HepG2 (cell line): ENCODE results near the gene GADD45B. TPM values are rescaled to one million over a fixed set of nuclear protein-coding genes. Genes with fewer than 3 reads are reported as not detected.

ENCODE experiments used
- CEBPG ChIP-seq: IDR thresholded peaks from 2 replicates; pipeline ENCODE4 v1.6.1; 2016
- EED ChIP-seq: sonication (generic); formaldehyde crosslinking; IDR thresholded peaks from 2 replicates; pipeline ENCODE4 v1.5.0; 2020; ENCODE audit warnings: mild to moderate bottlenecking, missing genetic modification reagents
- HES4 ChIP-seq: sonication (generic); formaldehyde crosslinking; IDR thresholded peaks from 2 replicates; pipeline ENCODE4 v1.9.0; 2021; ENCODE audit warnings: mild to moderate bottlenecking, missing genetic modification reagents, borderline replicate concordance
- IKZF1 ChIP-seq: fragments of 450-650 bp; IDR thresholded peaks from 2 replicates; pipeline ENCODE4 v1.7.1; 2016
- KLF16 ChIP-seq, 2 experiments: sonication (generic) in 1 of 2; formaldehyde crosslinking in 1 of 2; IDR thresholded peaks; 2 replicates each; pipeline versions ENCODE4 v1.6.1 to v1.8.0; 2016 to 2023; ENCODE audit warnings: missing genetic modification reagents in 2 of 2, missing compliant biosample characterization in 1 of 2
- NFIC ChIP-seq: IDR thresholded peaks from 2 replicates; pipeline ENCODE4 v1.6.1; 2012; ENCODE audit warnings: mild to moderate bottlenecking, low read length, inconsistent platforms
- NR2F2 ChIP-seq: IDR thresholded peaks from 2 replicates; pipeline ENCODE4 v1.6.1; 2012; ENCODE audit warnings: low read depth, inconsistent platforms, borderline replicate concordance
- NR3C1 ChIP-seq: sonication (generic); formaldehyde crosslinking; IDR thresholded peaks from 2 replicates; pipeline ENCODE4 v1.4.0; 2020; ENCODE audit warnings: missing genetic modification reagents
- PITX1 ChIP-seq: sonication (generic); formaldehyde crosslinking; IDR thresholded peaks from 2 replicates; pipeline ENCODE4 v1.5.1; 2020; ENCODE audit warnings: mild to moderate bottlenecking, missing genetic modification reagents
- RARA ChIP-seq: IDR thresholded peaks from 2 replicates; pipeline ENCODE4 v1.6.1; 2016; ENCODE audit warnings: missing genetic modification reagents, missing compliant biosample characterization
- RBM22 ChIP-seq: fragments of 200-400 bp; formaldehyde crosslinking; optimal IDR thresholded peaks from 2 replicates; pipeline ENCODE3; 2017; ENCODE audit warnings: mild to moderate bottlenecking, low read length, moderate library complexity
- RELA ChIP-seq: sonication (generic); formaldehyde crosslinking; IDR thresholded peaks from 2 replicates; pipeline ENCODE4 v1.4.0; 2020; ENCODE audit warnings: missing genetic modification reagents
- SAP130 ChIP-seq: IDR thresholded peaks from 2 replicates; pipeline ENCODE4 v1.6.1; 2016; ENCODE audit warnings: low read depth
- SNAI1 ChIP-seq: sonication (generic); formaldehyde crosslinking; IDR thresholded peaks from 2 replicates; pipeline ENCODE4 v1.5.0; 2020; ENCODE audit warnings: mild to moderate bottlenecking, missing genetic modification reagents, borderline replicate concordance
- SPEN ChIP-seq: sonication (generic); formaldehyde crosslinking; IDR thresholded peaks from 2 replicates; pipeline ENCODE4 v1.5.1; 2020; ENCODE audit warnings: low read depth, mild to moderate bottlenecking, missing genetic modification reagents
- TARDBP ChIP-seq: sonication (generic); formaldehyde crosslinking; IDR thresholded peaks from 2 replicates; pipeline ENCODE4 v1.8.0; 2022; ENCODE audit warnings: mild to moderate bottlenecking, missing genetic modification reagents
- TFDP2 ChIP-seq: sonication (generic); formaldehyde crosslinking; IDR thresholded peaks from 2 replicates; pipeline ENCODE4 v1.4.0; 2020; ENCODE audit warnings: missing genetic modification reagents
- YY1 ChIP-seq: IDR thresholded peaks from 2 replicates; pipeline ENCODE4 v1.6.1; 2011; ENCODE audit warnings: low read length, low read depth, moderate library complexity, mild to moderate bottlenecking; ENCODE audit not compliant: insufficient read depth, insufficient replicate concordance
- ZBTB7A ChIP-seq: sonication (generic); formaldehyde crosslinking; IDR thresholded peaks from 2 replicates; pipeline ENCODE4 v1.8.0; 2022; ENCODE audit warnings: mild to moderate bottlenecking, missing genetic modification reagents
- ZNF180 ChIP-seq: sonication (generic); formaldehyde crosslinking; IDR thresholded peaks from 2 replicates; pipeline ENCODE4 v1.4.0; 2020; ENCODE audit warnings: low read depth, missing genetic modification reagents, borderline replicate concordance
- ZNF468 ChIP-seq: sonication (generic); formaldehyde crosslinking; IDR thresholded peaks from 2 replicates; pipeline ENCODE4 v1.8.0; 2022; ENCODE audit warnings: mild to moderate bottlenecking, moderate library complexity, missing genetic modification reagents
- ZNF510 ChIP-seq: sonication (generic); formaldehyde crosslinking; IDR thresholded peaks from 2 replicates; pipeline ENCODE4 v1.4.0; 2020; ENCODE audit warnings: low read depth, mild to moderate bottlenecking, missing genetic modification reagents
- ZNF513 ChIP-seq: sonication (generic); formaldehyde crosslinking; conservative IDR thresholded peaks from 2 replicates; pipeline ENCODE4 v1.5.0; 2020; ENCODE audit warnings: missing genetic modification reagents
- ZNF589 ChIP-seq: sonication (generic); formaldehyde crosslinking; conservative IDR thresholded peaks from 2 replicates; pipeline ENCODE4 v1.8.0; 2022; ENCODE audit warnings: mild to moderate bottlenecking, moderate library complexity, missing genetic modification reagents
- ZNF607 ChIP-seq: sonication (generic); formaldehyde crosslinking; IDR thresholded peaks from 2 replicates; pipeline ENCODE4 v1.5.1; 2020; ENCODE audit warnings: missing genetic modification reagents, mild to moderate bottlenecking, borderline replicate concordance
- polyA plus RNA-seq, 8 experiments: library from polyadenylated mRNA; depleted of rRNA in 3 of 8; stranded (reverse) in 7 of 8; unstranded in 1 of 8; fragments of >200 nt; fragmentation: Illumina TruSeq in 4 of 8; extraction: Trizol in 4 of 8; gene quantifications; 2 replicates each; pipeline versions ENCODE4 v1.2.1 to v1.2.3, GENCODE V29; 2011 to 2016; ENCODE audit warnings: low read depth in 4 of 8, missing spikeins in 1 of 8, mixed read lengths in 1 of 8; ENCODE audit not compliant: insufficient read depth in 1 of 8
- total RNA-seq, 5 experiments: library from RNA; depleted of rRNA; stranded (reverse); fragments of >200 nt; fragmentation: Illumina TruSeq; extraction: Trizol; gene quantifications; 2 replicates each; pipeline ENCODE4 v1.2.3, GENCODE V29; 2016; ENCODE audit warnings: low read depth in 1 of 5
- TF ChIP-seq, protein P1 (sequence below): sonication (generic); formaldehyde crosslinking; IDR thresholded peaks from 2 replicates; pipeline ENCODE4 v1.9.0; 2021; ENCODE audit warnings: missing genetic modification reagents, borderline replicate concordance

Gene GADD45B
- total and polyA plus RNA-seq, 2 of the 13 experiments (the other 11 are each of a cell fraction or from before 2014, with no cell fraction given), result 4.6 to 34.1 TPM

GRCh38 chr19:2475702-2476450 is at the start of gene GADD45B (continued):
- TF ChIP-seq TARDBP (CRISPR knock-in tag) (peak; percentile 58; the same call in 1 of the 2 replicates), YY1 (peak; percentile 40), RBM22 (peak; percentile 82), SPEN (CRISPR knock-in tag) (peak; percentile 20; the same call in 1 of the 2 replicates), ZNF468 (CRISPR knock-in tag) (no peak), IKZF1 (no peak), ZNF513 (CRISPR knock-in tag) (no peak), SAP130 (peak; percentile 83), PITX1 (CRISPR knock-in tag) (0 out of 2 replicates have a peak, but pooled peaks have one; percentile 40), KLF16 (CRISPR knock-in tag; IDR thresholded peaks at IDR 0.05) (peak in 1 of 2 experiments; percentile 90; a peak in 2 of 4 replicates), NFIC (peak; percentile 54; the same call in 1 of the 2 replicates), ZBTB7A (no peak; the same call in 1 of the 2 replicates), RARA (CRISPR knock-in tag) (peak; percentile 49), CEBPG (CRISPR knock-in tag) (peak; percentile 39), RELA (CRISPR knock-in tag) (no peak), TFDP2 (CRISPR knock-in tag) (peak; percentile 34; the same call in 1 of the 2 replicates), NR2F2 (peak; percentile 58; the same call in 1 of the 2 replicates), ZNF589 (no peak), EED (CRISPR knock-in tag) (0 out of 2 replicates have a peak, but pooled peaks have one; percentile 39), SNAI1 (peak; percentile 65; the same call in 1 of the 2 replicates), NR3C1 (CRISPR knock-in tag) (0 out of 2 replicates have a peak, but pooled peaks have one; percentile 47), ZNF607 (CRISPR knock-in tag) (0 out of 2 replicates have a peak, but pooled peaks have one; percentile 59), HES4 (CRISPR knock-in tag) (peak; percentile 43; the same call in 1 of the 2 replicates), ZNF180 (CRISPR knock-in tag) (no peak), ZNF510 (peak; percentile 54; the same call in 1 of the 2 replicates)
- TF ChIP-seq, protein P1, sequence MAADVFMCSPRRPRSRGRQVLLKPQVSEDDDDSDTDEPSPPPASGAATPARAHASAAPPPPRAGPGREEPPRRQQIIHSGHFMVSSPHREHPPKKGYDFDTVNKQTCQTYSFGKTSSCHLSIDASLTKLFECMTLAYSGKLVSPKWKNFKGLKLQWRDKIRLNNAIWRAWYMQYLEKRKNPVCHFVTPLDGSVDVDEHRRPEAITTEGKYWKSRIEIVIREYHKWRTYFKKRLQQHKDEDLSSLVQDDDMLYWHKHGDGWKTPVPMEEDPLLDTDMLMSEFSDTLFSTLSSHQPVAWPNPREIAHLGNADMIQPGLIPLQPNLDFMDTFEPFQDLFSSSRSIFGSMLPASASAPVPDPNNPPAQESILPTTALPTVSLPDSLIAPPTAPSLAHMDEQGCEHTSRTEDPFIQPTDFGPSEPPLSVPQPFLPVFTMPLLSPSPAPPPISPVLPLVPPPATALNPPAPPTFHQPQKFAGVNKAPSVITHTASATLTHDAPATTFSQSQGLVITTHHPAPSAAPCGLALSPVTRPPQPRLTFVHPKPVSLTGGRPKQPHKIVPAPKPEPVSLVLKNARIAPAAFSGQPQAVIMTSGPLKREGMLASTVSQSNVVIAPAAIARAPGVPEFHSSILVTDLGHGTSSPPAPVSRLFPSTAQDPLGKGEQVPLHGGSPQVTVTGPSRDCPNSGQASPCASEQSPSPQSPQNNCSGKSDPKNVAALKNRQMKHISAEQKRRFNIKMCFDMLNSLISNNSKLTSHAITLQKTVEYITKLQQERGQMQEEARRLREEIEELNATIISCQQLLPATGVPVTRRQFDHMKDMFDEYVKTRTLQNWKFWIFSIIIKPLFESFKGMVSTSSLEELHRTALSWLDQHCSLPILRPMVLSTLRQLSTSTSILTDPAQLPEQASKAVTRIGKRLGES (CRISPR knock-in tag), result no peak
